Stimulated activated CD4-positive, alpha-beta T cell treated with anti-CD3 and anti-CD28 coated beads, Interleukin-12 subunit alpha, Interleukin-12 subunit beta, amount 100 ng/mL, for 48 hours (primary cell): ENCODE results near the gene LRPAP1.

ENCODE experiments used
- DNase-seq, 3 donors: peaks; one replicate each; pipeline ENCODE4 v3.0.0-alpha.2; 2020; ENCODE audit warnings: low read depth in 2 of 3, low spot score in 1 of 3

The LRPAP1 gene

GRCh38 chr4:3486541-3487540 lies 45.4 kb downstream of the LRPAP1 start:
- no peak for DNase-seq

DNA sequence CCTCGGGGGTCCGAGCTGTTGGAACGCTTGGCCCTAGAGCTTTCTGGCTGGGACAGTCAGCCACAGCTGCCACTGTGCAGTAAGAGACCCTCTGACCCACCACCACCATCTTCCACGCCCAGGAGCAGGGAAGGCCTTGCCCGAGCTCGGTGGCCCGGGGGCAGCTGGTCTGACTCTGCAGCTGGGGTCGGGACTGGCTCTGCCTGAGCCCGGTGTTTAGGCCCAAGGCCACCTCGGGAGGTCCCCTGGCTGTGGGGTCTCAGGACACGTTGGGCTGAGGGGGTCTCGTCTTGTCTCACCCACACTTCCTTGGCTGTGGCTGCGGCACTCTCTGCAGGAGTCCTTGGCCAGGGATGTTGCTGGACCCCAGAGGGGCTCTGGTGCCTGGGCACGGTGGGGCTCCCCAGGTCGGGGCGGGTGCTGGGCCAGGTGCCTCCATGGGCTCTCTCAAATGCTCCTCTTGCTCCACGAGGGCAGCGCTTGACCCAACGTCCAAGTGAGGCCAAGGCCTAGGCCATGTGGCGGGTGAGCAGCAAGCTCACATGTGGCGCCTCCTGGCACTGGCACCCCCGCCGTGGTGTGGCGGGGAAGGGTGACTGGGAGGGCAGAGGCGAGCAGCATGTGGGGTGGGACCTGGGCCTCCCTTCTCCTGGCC lies 46.2 kb downstream of the LRPAP1 start:
- no peak for DNase-seq

DNA sequence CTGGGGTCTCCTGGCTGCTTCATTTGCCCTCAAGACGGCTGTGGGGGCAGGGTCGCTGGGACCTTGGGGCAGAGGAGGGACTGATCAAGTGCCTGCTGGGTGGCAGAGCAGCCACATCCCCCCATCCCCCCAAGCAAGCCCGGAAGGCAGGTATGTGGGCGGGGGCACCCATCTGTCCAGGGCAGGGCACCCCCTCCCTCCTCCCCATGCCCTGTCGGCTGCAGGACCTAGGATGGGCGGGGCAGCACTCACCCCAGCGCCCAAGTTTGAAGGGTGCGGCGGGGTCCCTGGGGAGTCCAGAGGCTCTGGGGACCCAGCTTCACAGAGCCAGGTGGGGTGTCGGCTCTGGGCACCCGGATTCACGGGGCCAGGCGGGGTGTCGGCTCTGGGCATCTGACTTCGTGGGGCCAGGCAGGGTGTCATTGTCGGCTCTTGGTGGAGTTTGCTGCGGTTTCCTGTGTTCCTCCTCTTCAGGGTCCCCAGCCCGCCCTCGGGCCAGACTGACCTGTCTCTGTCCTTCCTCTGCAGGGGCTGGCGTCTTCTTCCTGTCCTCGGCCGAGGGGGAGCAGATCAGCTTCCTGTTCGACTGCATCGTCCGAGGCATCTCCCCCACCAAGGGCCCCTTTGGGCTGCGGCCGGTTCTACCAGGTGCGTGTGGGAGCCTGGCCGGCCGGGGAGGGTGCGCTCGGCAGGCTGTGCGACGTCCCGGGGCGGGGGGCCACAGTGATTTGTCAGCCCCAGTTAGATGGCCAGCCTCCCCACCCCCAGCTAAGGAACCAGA lies 47.0 kb downstream of the LRPAP1 start:
- DNase-seq = no peak

- DNase-seq = no peak
These were observed 47.9 kb downstream of the LRPAP1 start for GRCh38 chr4:3484057-3484973.

- no peak for DNase-seq
These were observed 48.7 kb downstream of the LRPAP1 start for GRCh38 chr4:3483471-3483921.

DNA sequence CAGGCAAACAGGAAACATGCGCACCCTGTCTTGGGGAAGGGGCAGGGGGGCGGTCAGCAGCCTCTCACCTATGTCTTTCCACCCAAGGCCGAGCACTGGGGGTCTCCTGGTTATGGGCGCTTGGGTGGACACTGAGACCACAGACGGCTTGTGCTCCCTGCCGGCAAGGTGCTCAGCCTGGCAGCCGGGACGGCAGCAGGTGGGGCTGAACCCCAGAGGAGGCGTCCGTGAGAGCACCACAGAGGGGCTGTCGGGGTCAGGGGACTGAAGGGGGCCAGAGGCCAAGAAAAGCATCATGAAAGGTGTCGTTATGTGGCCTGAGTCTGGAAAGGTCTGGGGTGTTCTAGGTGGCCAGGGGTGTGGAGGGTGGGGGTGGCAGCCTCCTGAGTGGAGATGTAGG lies 49.5 kb downstream of the LRPAP1 start:
- DNase-seq = no peak

DNA sequence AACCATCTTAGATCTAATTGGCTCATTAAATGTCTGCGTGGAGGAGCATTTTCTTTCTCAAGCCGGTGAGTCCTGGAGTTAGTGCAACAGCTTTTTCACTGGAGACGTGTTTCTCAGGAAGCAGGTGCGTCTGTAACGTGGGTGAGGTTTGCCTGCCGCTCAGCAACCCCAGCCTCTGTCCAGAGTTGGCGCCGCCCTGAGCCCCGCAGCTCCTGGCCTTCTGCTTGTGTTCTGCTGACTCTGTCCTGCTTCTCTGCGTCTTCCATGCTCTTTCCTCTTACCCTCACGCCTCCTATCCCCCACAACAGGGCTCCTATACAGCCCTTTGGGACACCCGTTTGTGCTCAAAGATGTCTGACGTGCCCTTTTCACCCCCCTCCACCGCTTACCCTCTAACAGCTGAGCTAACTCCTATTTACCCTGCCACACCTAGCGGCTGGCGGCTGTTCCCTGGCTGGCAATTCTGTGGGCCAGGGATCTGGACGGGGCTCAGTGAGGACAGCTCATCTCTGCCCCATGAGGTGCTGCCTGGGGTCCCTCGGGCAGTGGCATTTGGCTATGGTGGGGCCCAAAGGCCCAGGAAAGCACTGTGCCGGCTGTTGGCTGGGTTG lies 50.3 kb downstream of the LRPAP1 start:
- no peak for DNase-seq

DNA sequence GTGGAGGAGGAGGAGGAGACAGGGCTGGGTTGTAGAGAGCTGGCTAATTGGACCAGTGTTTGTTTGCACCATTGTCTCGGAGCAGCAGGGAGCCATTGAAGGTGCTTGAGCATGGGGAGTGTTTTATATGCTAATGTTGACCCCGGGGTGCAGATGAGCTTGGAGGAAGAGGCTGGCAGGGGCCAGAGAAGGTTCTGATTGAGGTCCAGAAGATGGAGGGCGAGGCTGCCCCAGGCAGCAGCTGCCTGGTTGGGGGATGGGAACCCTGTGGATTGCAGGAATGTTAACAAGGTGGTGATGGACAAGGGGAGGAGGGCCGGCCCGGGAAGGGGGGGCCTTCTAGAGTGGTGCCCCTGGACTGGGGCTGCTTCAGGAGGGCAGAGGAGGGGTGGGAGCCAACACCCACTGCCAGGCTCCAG lies 51.1 kb downstream of the LRPAP1 start:
- DNase-seq = no peak

- DNase-seq = peak; percentile 62 to 85 (median 66)
These were observed 51.6 kb downstream of the LRPAP1 start for GRCh38 chr4:3480528-3481112.

GRCh38 chr4:3479358-3480101 lies 52.7 kb downstream of the LRPAP1 start:
- no peak for DNase-seq

GRCh38 chr4:3478446-3479357 lies 53.5 kb downstream of the LRPAP1 start:
- no peak for DNase-seq

- DNase-seq = no peak
These were observed 54.3 kb downstream of the LRPAP1 start for GRCh38 chr4:3477750-3478430.

GRCh38 chr4:3476936-3477749 lies 55.1 kb downstream of the LRPAP1 start:
- DNase-seq = no peak

DNA sequence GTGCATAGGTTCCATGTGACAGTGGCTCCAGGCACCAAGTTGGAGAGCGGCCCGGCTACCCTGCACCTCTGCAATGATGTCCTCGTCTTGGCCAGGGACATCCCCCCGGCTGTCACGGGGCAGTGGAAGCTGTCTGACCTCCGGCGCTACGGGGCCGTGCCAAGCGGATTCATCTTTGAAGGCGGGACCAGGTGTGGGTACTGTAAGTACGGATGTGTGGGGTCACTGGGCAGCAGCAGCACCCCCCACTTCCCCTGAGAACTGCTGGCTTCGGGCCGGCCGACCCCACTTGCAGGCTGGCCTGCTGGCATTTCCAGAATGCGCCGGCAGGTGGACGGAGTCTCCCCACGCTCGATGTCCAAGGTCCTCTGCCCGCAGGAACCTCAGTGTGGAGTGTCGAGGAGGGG lies 55.9 kb downstream of the LRPAP1 start:
- DNase-seq = no peak

DNA sequence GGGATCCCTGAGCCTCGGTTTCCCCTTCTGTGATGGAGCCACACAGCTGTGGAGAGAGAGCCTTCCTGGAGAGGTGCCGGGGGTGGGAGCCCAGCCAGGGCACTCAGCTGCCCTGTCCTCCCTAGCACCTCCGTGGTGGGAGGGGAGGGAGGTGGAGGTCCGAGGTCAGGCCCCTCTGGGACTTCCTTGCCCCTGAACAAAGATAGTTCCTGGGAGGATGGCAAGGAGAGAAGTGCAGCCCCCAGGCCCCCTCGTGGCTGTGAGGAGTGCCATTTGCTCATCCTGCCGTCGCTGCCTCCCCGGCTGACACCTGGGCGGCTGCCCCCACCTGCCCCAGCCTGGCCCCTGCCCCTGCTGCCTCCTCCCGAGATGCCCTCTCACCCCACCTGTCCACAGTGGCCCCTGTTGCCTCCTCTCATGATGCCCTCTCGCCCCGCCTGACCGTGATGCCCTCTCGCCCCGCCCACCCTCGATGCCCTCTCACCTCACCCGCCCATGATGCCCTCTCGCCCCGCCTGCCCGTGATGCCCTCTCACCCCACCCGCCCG lies 56.4 kb downstream of the LRPAP1 start:
- no peak for DNase-seq
